22Rv1 (cell line): ENCODE data around the gene LHFPL2.

Experiments used
- CTCF ChIP-seq: fragments of 450-650 bp; IDR thresholded peaks from 2 replicates; pipeline ENCODE4 v1.5.1; 2017; ENCODE audit warnings: mild to moderate bottlenecking
- ZFX ChIP-seq: fragments of 450-650 bp; IDR thresholded peaks from 2 replicates; pipeline ENCODE4 v1.6.1; 2017; ENCODE audit warnings: antibody characterized with exemption, borderline replicate concordance

- no peak for TF ChIP-seq CTCF
- TF ChIP-seq ZFX: no peak
Observed at GRCh38 chr5:78605611-78606010, 43.0 kb downstream of the LHFPL2 start.
